Measurements from ENCODE around the gene ZCCHC7. TPM values are rescaled to one million over a fixed set of nuclear protein-coding genes. Genes with fewer than 3 reads are reported as not detected.

ZCCHC7 gene
- total and polyA plus RNA-seq, 10 of the 15 experiments (the other 5 are each of a cell fraction or from before 2014, with no cell fraction given): 42.9 to 178 (median 53.3) TPM

GRCh38 chr9:37382161-37382981 lies 262.0 kb downstream of the ZCCHC7 start (continued):
- TF ChIP-seq ZBED1 (IDR thresholded peaks at IDR 0.05; ENCODE audit: borderline replicate concordance) (0 out of 2 replicates have a peak, but pooled peaks have one; percentile 29), ZZZ3 (IDR thresholded peaks at IDR 0.05; ENCODE audit: control insufficient read depth, insufficient read length, low read depth) (no peak), POU2F2 (IDR thresholded peaks at IDR 0.05; ENCODE audit: borderline replicate concordance, low read depth, low read length) (peak; percentile 26; the same call in 1 of the 3 replicates), ETV6 (conservative IDR thresholded peaks at IDR 0.05 in 1 of 2, IDR thresholded peaks at IDR 0.05 in 1 of 2; ENCODE audit: borderline replicate concordance in 1 of 2, low read depth in 1 of 2) (0 out of 4 replicates have a peak, but pooled peaks of 1 of the 2 experiments have one; percentile 18), NFYA (IDR thresholded peaks at IDR 0.05; ENCODE audit: borderline replicate concordance, low read depth, low read length) (no peak), PRDM15 (CRISPR knock-in tag; IDR thresholded peaks at IDR 0.05) (no peak), NR2F1 (conservative IDR thresholded peaks at IDR 0.05) (no peak), EED (IDR thresholded peaks at IDR 0.05; ENCODE audit: low read depth) (peak; percentile 83), TAF1 (IDR thresholded peaks at IDR 0.05; ENCODE audit: borderline replicate concordance, low read depth, low read length) (peak; percentile 22; the same call in 1 of the 2 replicates), CUX1 (IDR thresholded peaks at IDR 0.05; ENCODE audit: insufficient replicate concordance, low read depth, low read length) (peak; percentile 30), TARDBP (IDR thresholded peaks at IDR 0.05; ENCODE audit: borderline replicate concordance) (no peak), RAD21 (IDR thresholded peaks at IDR 0.05; ENCODE audit: insufficient read depth, low read depth, low read length) (peak; percentile 9; the same call in 1 of the 2 replicates), MYC (IDR thresholded peaks at IDR 0.05; ENCODE audit: insufficient read depth, insufficient read length, insufficient replicate concordance, low read length, severe bottlenecking) (no peak), NBN (IDR thresholded peaks at IDR 0.05) (peak; percentile 66; the same call in 1 of the 2 replicates), POLR2A (IDR thresholded peaks at IDR 0.05; ENCODE audit: low read depth, low read length) (no peak)
- TF ChIP-seq, protein P1, sequence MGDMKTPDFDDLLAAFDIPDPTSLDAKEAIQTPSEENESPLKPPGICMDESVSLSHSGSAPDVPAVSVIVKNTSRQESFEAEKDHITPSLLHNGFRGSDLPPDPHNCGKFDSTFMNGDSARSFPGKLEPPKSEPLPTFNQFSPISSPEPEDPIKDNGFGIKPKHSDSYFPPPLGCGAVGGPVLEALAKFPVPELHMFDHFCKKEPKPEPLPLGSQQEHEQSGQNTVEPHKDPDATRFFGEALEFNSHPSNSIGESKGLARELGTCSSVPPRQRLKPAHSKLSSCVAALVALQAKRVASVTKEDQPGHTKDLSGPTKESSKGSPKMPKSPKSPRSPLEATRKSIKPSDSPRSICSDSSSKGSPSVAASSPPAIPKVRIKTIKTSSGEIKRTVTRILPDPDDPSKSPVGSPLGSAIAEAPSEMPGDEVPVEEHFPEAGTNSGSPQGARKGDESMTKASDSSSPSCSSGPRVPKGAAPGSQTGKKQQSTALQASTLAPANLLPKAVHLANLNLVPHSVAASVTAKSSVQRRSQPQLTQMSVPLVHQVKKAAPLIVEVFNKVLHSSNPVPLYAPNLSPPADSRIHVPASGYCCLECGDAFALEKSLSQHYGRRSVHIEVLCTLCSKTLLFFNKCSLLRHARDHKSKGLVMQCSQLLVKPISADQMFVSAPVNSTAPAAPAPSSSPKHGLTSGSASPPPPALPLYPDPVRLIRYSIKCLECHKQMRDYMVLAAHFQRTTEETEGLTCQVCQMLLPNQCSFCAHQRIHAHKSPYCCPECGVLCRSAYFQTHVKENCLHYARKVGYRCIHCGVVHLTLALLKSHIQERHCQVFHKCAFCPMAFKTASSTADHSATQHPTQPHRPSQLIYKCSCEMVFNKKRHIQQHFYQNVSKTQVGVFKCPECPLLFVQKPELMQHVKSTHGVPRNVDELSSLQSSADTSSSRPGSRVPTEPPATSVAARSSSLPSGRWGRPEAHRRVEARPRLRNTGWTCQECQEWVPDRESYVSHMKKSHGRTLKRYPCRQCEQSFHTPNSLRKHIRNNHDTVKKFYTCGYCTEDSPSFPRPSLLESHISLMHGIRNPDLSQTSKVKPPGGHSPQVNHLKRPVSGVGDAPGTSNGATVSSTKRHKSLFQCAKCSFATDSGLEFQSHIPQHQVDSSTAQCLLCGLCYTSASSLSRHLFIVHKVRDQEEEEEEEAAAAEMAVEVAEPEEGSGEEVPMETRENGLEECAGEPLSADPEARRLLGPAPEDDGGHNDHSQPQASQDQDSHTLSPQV (IDR thresholded peaks at IDR 0.05): peak; percentile 49; the same call in 1 of the 2 replicates

All from GM12878 (cell line).